Esophagus squamous epithelium (tissue), 5 donors: ENCODE results near the gene RECK. TPM values are rescaled to one million over a fixed set of nuclear protein-coding genes. Genes with fewer than 3 reads are reported as not detected.

Experiments used
- DNase-seq: peaks from one replicate; lab custom pipeline; 2025; lab: John Stamatoyannopoulos, UW
- H3K27ac ChIP-seq, 4 donors: fragments of 200-600 bp; sonication (generic); one replicate each; pipeline ENCODE4 v1.5.1; 2016 to 2019; ENCODE audit warnings: mild to moderate bottlenecking in 1 of 4
- H3K27me3 ChIP-seq, 4 donors: fragments of 200-600 bp; sonication (generic); 1 replicate in 3 of 4; 2 replicates in 1 of 4; pipeline versions ENCODE4 v1.5.1 to v1.6.0; 2017 to 2021; ENCODE audit warnings: antibody characterized with exemption in 1 of 4
- H3K36me3 ChIP-seq, 3 donors: fragments of 200-600 bp; sonication (generic); one replicate each; pipeline ENCODE4 v1.5.1; 2016 to 2019
- H3K4me1 ChIP-seq, 3 donors: fragments of 200-600 bp; sonication (generic); one replicate each; pipeline ENCODE4 v1.5.1; 2017 to 2019
- H3K4me3 ChIP-seq, 4 donors: fragments of 200-600 bp; sonication (generic); 1 replicate in 3 of 4; 2 replicates in 1 of 4; pipeline ENCODE4 v1.5.1; 2016 to 2019; ENCODE audit warnings: mild to moderate bottlenecking in 2 of 4, moderate library complexity in 1 of 4
- H3K9me3 ChIP-seq, 3 donors: fragments of 200-600 bp; sonication (generic); one replicate each; pipeline ENCODE4 v1.5.1; 2016 to 2019
- CTCF ChIP-seq, 6 experiments: fragments of 450-650 bp in 4 of 6; fragments of 200-600 bp in 2 of 6; sonication (generic) in 2 of 6; IDR thresholded peaks; one replicate each; pipeline ENCODE4 v1.5.1; 2016 to 2019; ENCODE audit warnings: antibody characterized with exemption in 6 of 6, mild to moderate bottlenecking in 4 of 6, moderate library complexity in 4 of 6
- POLR2A ChIP-seq, 4 donors: fragments of 450-650 bp; IDR thresholded peaks; one replicate each; pipeline ENCODE4 v1.6.1; 2017; ENCODE audit warnings: antibody characterized with exemption in 4 of 4, mild to moderate bottlenecking in 4 of 4, moderate library complexity in 3 of 4
- WGBS, 2 donors: methylation state at CpG; one replicate each; pipeline ENCODE4 v1.1.5; 2018; 5-methylcytosine and 5-hydroxymethylcytosine counted together
- intact Hi-C: fragments of 100-400 bp; cut with DNase I; formaldehyde crosslinking; loops from one replicate; pipeline ENCODE4 v1.15.0; 2022
- total RNA-seq, 4 donors: library from RNA; depleted of rRNA; stranded (reverse); fragments of >200 nt; gene quantifications; one replicate each; pipeline ENCODE4 v1.1.0, GENCODE V29; 2016
- donor health status: DM: yes; HTN: yes; CAD: no.

Gene RECK
- total RNA-seq, 4 donors from 2014 or later: 0.23 to 16.2 (median 1.9) TPM

GRCh38 chr9:36161187-36161586 is 124.5 kb downstream of the RECK start:
- peak overlapping the region in 3 of 4 donors; percentile 71 to 80 (median 74) for H3K27ac ChIP-seq
- DNase-seq: no peak
- peaks cover 0 to 8% (median 0%) of the 10 kb centered on the region in 4 donors for H3K27me3 ChIP-seq
- peaks cover 0 to 5% (median 0%) of the 10 kb centered on the region in 3 donors for H3K36me3 ChIP-seq
- 89 to 94% methylated on average over 2 of the region's 2 CpGs for WGBS, 2 donors
- no peaks in the 10 kb centered on the region for H3K9me3 ChIP-seq
- H3K4me3 ChIP-seq: no peak overlapping the region
- H3K4me1 ChIP-seq: peaks cover 10 to 61% (median 24%) of the 10 kb centered on the region in 3 donors
- intact Hi-C loops: no loop called here
- no peak for TF ChIP-seq CTCF (IDR thresholded peaks at IDR 0.05)
- no peak for TF ChIP-seq POLR2A (IDR thresholded peaks at IDR 0.05)

DNA sequence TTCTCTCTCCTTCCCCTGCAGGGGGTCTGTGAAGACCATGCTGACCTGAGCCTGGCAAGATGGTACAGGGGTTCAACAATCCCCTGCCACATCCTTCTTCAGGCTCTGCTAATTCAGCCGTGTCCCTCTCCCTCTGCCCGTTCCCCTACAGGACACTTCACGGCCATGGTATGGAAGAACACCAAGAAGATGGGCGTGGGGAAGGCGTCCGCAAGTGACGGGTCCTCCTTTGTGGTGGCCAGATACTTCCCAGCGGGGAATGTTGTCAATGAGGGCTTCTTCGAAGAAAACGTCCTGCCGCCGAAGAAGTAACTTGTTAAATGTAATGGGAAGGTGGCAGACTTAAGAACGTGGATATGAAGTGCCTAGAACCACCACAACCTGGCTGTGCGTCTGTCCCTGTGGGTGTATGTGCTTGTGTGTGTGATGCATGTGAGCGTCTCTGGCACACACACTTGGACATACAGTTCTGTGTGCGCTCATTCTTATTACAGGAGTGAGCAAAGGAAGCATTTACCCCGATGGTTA is 125.6 kb downstream of the RECK start:
- Histone ChIP-seq H3K27me3 (peaks cover 0 to 11% (median 0%) of the 10 kb centered on the region in 4 donors), H3K4me3 (no peak overlapping the region), H3K4me1 (peaks cover 12 to 72% (median 28%) of the 10 kb centered on the region in 3 donors), H3K9me3 (no peaks in the 10 kb centered on the region), H3K27ac (peak overlapping the region in 2 of 4 donors; percentile 74 to 80), H3K36me3 (no peaks in the 10 kb centered on the region)
- no peak for TF ChIP-seq CTCF (IDR thresholded peaks at IDR 0.05)
- intact Hi-C loops: no loop called here
- no peak for DNase-seq
- WGBS, 2 donors: 85 to 94% methylated on average over 12 to 15 of the region's 17 CpGs

- TF ChIP-seq POLR2A (IDR thresholded peaks at IDR 0.05) (no peak), CTCF (IDR thresholded peaks at IDR 0.05) (no peak)
- Histone ChIP-seq H3K4me1 (peaks cover 12 to 66% (median 28%) of the 10 kb centered on the region in 3 donors), H3K9me3 (no peaks in the 10 kb centered on the region), H3K27ac (peak overlapping the region; percentile 39 to 88 (median 77)), H3K4me3 (no peak overlapping the region), H3K27me3 (peaks cover 0 to 11% (median 0%) of the 10 kb centered on the region in 4 donors), H3K36me3 (no peaks in the 10 kb centered on the region)
- WGBS, 2 donors: 31 to 50% methylated on average over 4 to 6 of the region's 9 CpGs
- no peak for DNase-seq
- intact Hi-C loops: no loop called here
Observed at GRCh38 chr9:36163049-36163785, 126.5 kb downstream of the RECK start.

GRCh38 chr9:36163786-36164170 is 127.1 kb downstream of the RECK start:
- Histone ChIP-seq H3K9me3 (no peaks in the 10 kb centered on the region), H3K27me3 (peaks cover 0 to 11% (median 0%) of the 10 kb centered on the region in 4 donors), H3K4me1 (peaks cover 9 to 61% (median 28%) of the 10 kb centered on the region in 3 donors), H3K27ac (peak overlapping the region; percentile 39 to 88 (median 77)), H3K36me3 (no peaks in the 10 kb centered on the region), H3K4me3 (no peak overlapping the region)
- no peak for DNase-seq
- intact Hi-C loops: no loop called here
- WGBS, 2 donors: 45 to 56% methylated on average over 3 to 4 of the region's 4 CpGs
- TF ChIP-seq CTCF (IDR thresholded peaks at IDR 0.05) (no peak), POLR2A (IDR thresholded peaks at IDR 0.05) (no peak)

DNA sequence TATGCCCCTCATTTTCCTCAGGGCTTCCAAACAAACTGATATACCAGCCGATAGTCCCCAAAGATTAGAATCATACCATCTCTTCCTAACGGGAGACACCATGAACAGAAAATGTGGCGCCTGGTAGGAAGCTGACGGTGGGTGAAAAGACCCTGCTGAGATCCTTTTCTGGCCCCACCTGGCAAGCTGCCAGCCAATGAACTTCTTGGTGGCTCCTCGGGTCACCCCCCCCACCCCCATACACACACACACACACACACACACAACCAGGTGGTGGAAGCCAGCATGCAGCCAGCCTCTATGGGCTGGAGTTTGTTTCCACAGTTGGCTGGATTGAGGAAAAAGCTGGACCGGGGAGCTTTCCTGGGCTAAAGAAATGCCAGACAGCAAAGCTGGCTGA is 127.7 kb downstream of the RECK start:
- TF ChIP-seq CTCF (IDR thresholded peaks at IDR 0.05): no peak
- Histone ChIP-seq H3K4me3 (no peak overlapping the region), H3K36me3 (no peaks in the 10 kb centered on the region), H3K9me3 (no peaks in the 10 kb centered on the region), H3K27me3 (peaks cover 0 to 11% (median 0%) of the 10 kb centered on the region in 4 donors), H3K4me1 (peaks cover 7 to 55% (median 25%) of the 10 kb centered on the region in 3 donors), H3K27ac (peak overlapping the region in 3 of 4 donors; percentile 53 to 80 (median 74))
- intact Hi-C loops: no loop called here
- DNase-seq: no peak
- WGBS, 2 donors: 74 to 81% methylated on average over 6 of the region's 6 CpGs
